Hepatocyte (in vitro differentiated cells): ENCODE data around the gene PRELP. TPM values are rescaled to one million over a fixed set of nuclear protein-coding genes. Genes with fewer than 3 reads are reported as not detected.

Experiments
- DNase-seq: peaks from one replicate; pipeline ENCODE4 v3.0.0-alpha.2; 2016; ENCODE audit warnings: low spot score
- H2AFZ ChIP-seq: fragments of 200-600 bp; sonication (generic); 2 replicates; pipeline ENCODE4 v1.6.0; 2016; ENCODE audit warnings: antibody characterized with exemption, mild to moderate bottlenecking
- H3K27ac ChIP-seq: fragments of 200-600 bp; sonication (generic); 2 replicates; pipeline ENCODE4 v1.5.1; 2016; ENCODE audit warnings: mild to moderate bottlenecking
- H3K27me3 ChIP-seq: fragments of 200-600 bp; sonication (generic); 2 replicates; pipeline ENCODE4 v1.6.1; 2016
- H3K36me3 ChIP-seq: fragments of 200-600 bp; sonication (generic); replicated peaks from 2 replicates; pipeline ENCODE4 v1.5.1; 2016; ENCODE audit warnings: low read depth; ENCODE audit not compliant: insufficient read depth
- H3K4me1 ChIP-seq: fragments of 200-600 bp; sonication (generic); 2 replicates; pipeline ENCODE4 v1.5.1; 2016; ENCODE audit warnings: mild to moderate bottlenecking, moderate library complexity; ENCODE audit not compliant: insufficient read depth
- H3K4me2 ChIP-seq: fragments of 200-600 bp; sonication (generic); 2 replicates; pipeline ENCODE4 v1.6.0; 2016
- H3K4me3 ChIP-seq: fragments of 200-600 bp; sonication (generic); 2 replicates; pipeline ENCODE4 v1.5.1; 2016; ENCODE audit warnings: mild to moderate bottlenecking
- H3K79me2 ChIP-seq: fragments of 200-600 bp; sonication (generic); 2 replicates; pipeline ENCODE4 v1.6.0; 2017; ENCODE audit warnings: mild to moderate bottlenecking
- H3K9me2 ChIP-seq: fragments of 200-600 bp; sonication (generic); replicated peaks from 2 replicates; pipeline ENCODE4 v1.6.0; 2017; ENCODE audit warnings: mild to moderate bottlenecking; ENCODE audit not compliant: insufficient read depth
- H3K9me3 ChIP-seq: fragments of 200-600 bp; sonication (generic); 2 replicates; pipeline ENCODE4 v1.5.1; 2016; ENCODE audit warnings: low read depth, mild to moderate bottlenecking
- H4K20me1 ChIP-seq: fragments of 200-600 bp; sonication (generic); 2 replicates; pipeline ENCODE4 v1.6.0; 2016; ENCODE audit warnings: mild to moderate bottlenecking; ENCODE audit not compliant: insufficient read depth, poor library complexity, severe bottlenecking
- CTCF ChIP-seq: fragments of 200-600 bp; sonication (generic); IDR thresholded peaks from 2 replicates; pipeline ENCODE4 v1.5.1; 2016; ENCODE audit warnings: antibody characterized with exemption, mild to moderate bottlenecking; ENCODE audit not compliant: poor library complexity
- EZH2 ChIP-seq: fragments of 200-600 bp; sonication (generic); IDR thresholded peaks from 2 replicates; pipeline ENCODE4 v1.6.1; 2016; ENCODE audit warnings: antibody characterized with exemption, mild to moderate bottlenecking, borderline replicate concordance
- EZH2phosphoT487 ChIP-seq: fragments of 200-600 bp; sonication (generic); IDR thresholded peaks from one replicate; pipeline ENCODE4 v1.6.1; 2018; ENCODE audit warnings: antibody characterized with exemption, mild to moderate bottlenecking, low read depth, moderate library complexity; ENCODE audit not compliant: unreplicated experiment, severe bottlenecking
- whole genome bisulfite sequencing: methylation state at CpG from one replicate; pipeline ENCODE4 v1.1.6; 2016; ENCODE audit warnings: low lambda C conversion rate; ENCODE audit errors: missing lambda C conversion rate; 5-methylcytosine and 5-hydroxymethylcytosine counted together
- polyA plus RNA-seq: library from polyadenylated mRNA; unstranded; fragments of >200 nt; fragmentation: Nextera tagmentation; extraction: Ambion mirVana; gene quantifications from 2 replicates; pipeline ENCODE4 v1.2.1, GENCODE V29; 2016
- total RNA-seq: library from RNA; depleted of rRNA; stranded (reverse); fragments of >200 nt; gene quantifications from 2 replicates; pipeline ENCODE4 v1.2.3, GENCODE V29; 2014

PRELP gene
- total and polyA plus RNA-seq, 2 experiments from 2014 or later: 0.83 to 10.8 TPM

DNA sequence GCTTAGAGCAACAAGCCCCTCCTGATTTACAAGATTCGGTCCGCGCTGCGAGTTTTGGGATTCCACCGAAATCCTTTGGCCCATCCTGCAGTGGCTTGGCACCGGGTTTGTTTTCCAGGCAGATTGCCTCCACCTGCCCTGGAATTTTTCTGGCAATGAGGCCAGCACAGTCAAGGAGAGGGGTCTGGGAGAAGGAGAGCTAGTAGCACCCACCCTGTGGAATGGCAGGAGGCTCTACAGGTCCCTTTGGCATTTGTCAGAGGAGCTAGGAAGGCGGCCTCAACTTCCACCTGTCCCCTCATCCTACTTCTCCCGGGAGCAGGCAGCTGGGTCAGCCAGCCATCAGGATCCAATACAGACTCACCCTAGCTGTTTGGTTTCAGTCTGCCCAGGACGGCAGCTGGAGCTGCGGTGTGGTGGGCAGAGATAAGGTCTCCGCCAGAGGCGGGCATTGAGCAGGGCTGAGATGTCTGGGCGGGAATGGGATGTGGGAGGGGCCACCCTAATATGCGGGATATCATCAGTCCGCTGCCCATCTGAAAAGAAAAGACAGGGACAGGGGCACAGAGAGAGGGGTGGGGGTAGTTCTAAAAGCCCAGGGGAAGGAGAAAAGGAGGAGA, 37.8 kb upstream of the PRELP start:
- H2AFZ ChIP-seq: no peak overlapping the region
- no peak for TF ChIP-seq CTCF
- no peak for TF ChIP-seq EZH2phosphoT487
- TF ChIP-seq EZH2: no peak
- H3K27ac ChIP-seq: no peak overlapping the region
- no peaks in the 10 kb centered on the region for H3K27me3 ChIP-seq
- no peaks in the 10 kb centered on the region for H3K79me2 ChIP-seq
- no peaks in the 10 kb centered on the region for H3K9me2 ChIP-seq
- H3K4me2 ChIP-seq: no peak overlapping the region
- peaks cover 14% of the 10 kb centered on the region for H3K4me1 ChIP-seq
- H3K36me3 ChIP-seq: no peaks in the 10 kb centered on the region
- WGBS: 85% methylated on average over 15 of the region's 15 CpGs
- no peak overlapping the region for H3K4me3 ChIP-seq
- H4K20me1 ChIP-seq: no peaks in the 10 kb centered on the region
- H3K9me3 ChIP-seq: no peaks in the 10 kb centered on the region
- DNase-seq: no peak

GRCh38 chr1:203439131-203439730, 36.4 kb upstream of the PRELP start:
- DNase-seq: no peak
- H2AFZ ChIP-seq: no peak overlapping the region
- TF ChIP-seq EZH2 (no peak), EZH2phosphoT487 (no peak), CTCF (no peak)
- H3K79me2 ChIP-seq: no peaks in the 10 kb centered on the region
- no peak overlapping the region for H3K4me2 ChIP-seq
- no peak overlapping the region for H3K4me3 ChIP-seq
- no peaks in the 10 kb centered on the region for H3K27me3 ChIP-seq
- peaks cover 14% of the 10 kb centered on the region for H3K4me1 ChIP-seq
- H3K9me2 ChIP-seq: no peaks in the 10 kb centered on the region
- H3K27ac ChIP-seq: peak overlapping the region; percentile 25
- no peaks in the 10 kb centered on the region for H4K20me1 ChIP-seq
- no peaks in the 10 kb centered on the region for H3K9me3 ChIP-seq
- H3K36me3 ChIP-seq: no peaks in the 10 kb centered on the region
- WGBS: 48% methylated on average over 6 of the region's 6 CpGs

DNA sequence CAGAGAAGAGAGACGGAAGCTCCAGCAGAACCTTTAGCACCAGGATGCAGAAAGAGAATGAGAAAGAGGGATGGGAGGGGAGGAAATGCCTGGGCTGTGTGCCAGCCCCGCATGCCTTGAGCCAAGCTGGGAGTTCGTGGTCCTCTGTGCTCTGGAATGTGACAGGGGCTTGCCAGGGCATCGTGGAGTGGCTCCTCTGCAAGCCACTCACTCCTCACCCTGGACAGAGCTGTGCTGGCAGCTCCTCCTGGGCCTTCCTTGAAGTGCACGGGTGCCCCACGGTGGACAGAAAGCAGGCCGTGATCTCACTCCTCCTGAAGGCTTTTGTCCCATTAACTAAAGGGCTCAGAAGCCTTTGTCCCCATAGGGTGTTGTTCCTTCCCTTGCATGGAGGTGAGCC, 34.8 kb upstream of the PRELP start:
- Histone ChIP-seq H3K4me2 (no peak overlapping the region), H3K27ac (no peak overlapping the region), H3K36me3 (no peaks in the 10 kb centered on the region), H3K79me2 (no peaks in the 10 kb centered on the region), H3K4me1 (peaks cover 14% of the 10 kb centered on the region), H3K4me3 (no peak overlapping the region), H3K9me2 (no peaks in the 10 kb centered on the region), H3K9me3 (no peaks in the 10 kb centered on the region), H2AFZ (no peak overlapping the region), H4K20me1 (no peaks in the 10 kb centered on the region), H3K27me3 (no peaks in the 10 kb centered on the region)
- 28% methylated on average over 7 of the region's 7 CpGs for WGBS
- TF ChIP-seq CTCF: peak; percentile 55
- no peak for TF ChIP-seq EZH2
- peak; percentile 80 for DNase-seq
